Midbrain (tissue), 1 donor: ENCODE measurements around the gene ROPN1L.
A peak's percentile ranks its signal among the peaks of the same experiment; 100 is the strongest.
"Not testable (repeated sequence)": the region's sequence is repeated elsewhere in the genome, so short reads cannot be mapped to it uniquely, and the experiment has no call there.

Experiments
- DNase-seq: peaks from one replicate; lab custom pipeline; 2025; lab: John Stamatoyannopoulos, UW

Gene ROPN1L

DNA sequence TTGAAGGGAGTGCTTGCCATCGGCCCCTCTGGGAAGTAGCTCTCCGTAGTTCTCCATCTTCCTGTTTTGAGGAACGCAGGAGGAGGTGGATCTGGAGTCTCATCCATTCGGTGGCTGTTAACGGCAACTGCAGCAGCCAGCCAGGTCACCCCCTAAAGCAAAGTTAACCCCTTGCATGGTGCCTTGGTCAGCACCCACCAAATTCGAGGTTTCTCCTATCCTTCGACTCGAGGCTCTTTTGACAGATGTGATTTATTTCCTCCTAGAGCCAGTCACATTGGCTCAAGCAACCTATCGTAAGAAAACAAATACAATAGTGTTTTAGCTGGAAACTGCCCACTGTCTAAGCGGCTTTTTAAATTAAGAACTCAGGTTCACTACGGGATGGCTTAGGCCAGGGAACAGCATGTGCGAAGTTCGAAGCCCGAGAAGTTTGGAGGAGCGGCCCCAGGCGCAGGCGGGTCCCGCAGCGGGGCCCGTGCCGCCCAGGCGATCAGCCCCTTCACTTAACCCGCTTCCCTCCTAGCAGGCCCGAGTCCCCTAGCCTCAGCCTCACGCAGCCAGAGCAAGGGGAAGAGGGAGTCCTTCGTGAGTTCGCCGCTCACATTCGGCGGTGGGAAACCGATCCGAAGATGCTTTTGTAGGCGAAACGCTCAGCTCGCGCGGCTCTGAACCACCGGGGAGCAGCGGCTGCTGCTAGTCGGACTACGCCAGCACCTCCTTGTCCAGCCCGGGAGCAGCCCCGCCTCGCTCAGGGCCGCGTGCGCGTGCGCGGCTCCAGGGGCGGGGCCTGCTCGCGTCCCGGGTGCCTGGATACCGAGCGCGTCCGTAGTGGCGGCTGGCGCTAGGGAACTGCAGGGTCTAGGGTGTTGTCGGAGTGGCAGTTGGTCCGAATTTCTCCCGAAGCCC lies at the start of gene ROPN1L:
ROPN1L (plus strand) TSS at position 797 of the 909 bp plus-strand sequence. CDS start 289 bp downstream, outside the sequence.
- peak; percentile 94 for DNase-seq

DNA sequence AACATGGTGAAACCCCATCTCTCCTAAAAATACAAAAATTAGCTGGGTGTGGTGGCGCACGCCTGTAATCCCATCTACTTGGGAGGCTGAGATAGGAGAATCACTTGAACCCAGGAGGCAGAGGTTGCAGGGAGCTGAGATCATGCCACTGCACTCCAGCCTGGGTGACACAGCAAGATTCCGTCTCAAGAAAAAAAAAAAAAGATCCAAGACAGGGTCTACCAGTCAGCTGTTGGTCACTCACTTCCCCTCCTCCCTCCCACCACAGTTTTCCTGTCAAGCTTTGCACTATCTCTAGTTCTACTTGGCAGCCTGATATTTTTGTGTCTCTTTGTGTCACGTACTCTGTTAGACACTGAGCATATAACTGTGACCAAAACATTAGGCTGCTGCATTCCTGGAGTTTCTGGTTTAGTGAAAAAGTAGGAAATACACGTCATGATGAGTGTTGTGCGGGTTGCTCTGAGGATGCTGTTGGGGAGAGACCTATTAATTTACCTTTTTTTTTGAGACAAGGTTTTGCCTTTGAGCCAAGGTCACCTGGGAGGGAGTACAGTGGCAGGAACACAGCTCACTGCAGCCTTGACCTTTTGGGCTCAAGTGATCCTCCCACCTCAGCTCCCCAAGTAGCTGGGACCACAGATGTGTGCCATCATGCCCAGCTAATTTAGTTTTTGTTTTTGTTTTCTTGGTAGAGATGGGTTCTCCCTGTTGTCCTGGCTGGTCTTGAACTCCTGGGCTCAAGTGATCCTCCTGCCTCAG lies 48.9 kb upstream of the ROPN1L start:
- DNase-seq: not testable (repeated sequence)

DNA sequence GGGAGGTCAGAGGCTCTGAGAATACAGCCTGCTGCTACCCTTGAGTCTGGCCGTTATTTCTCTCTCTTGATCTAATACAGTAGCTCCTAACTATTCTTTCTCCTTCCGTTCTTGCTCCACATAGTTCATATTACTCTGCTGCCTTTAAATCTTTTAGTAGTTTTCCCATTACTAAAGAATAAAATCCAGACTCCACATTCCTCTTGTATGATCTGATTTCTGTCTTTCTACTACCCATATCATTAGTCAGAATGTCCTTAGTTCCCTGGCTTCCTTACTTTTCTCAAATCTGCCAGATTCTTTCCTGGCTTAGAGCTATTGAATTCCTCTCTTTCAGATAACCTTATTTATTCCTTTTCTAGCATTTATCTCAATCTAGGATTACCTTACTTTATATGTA lies 48.2 kb upstream of the ROPN1L start:
- DNase-seq: no peak

DNA sequence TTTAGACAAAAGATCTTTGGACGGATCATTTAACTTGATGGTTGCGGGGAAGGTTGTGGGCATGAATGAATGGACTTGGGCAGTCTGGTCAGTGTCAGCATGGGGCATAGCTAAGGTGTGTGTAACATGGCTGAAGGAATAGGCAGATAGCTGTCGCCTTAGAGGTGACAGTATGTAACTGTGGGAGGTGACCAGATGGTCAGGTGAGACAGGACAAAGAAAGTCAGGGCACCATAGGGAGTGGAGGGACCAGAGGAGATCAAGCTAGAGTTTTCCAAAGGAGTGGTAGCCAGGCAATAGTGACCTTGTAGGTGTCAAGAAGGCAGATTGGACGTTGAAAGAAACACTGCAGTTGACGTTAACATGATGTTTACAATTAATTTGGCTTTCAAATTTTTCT lies 45.1 kb upstream of the ROPN1L start:
- no peak for DNase-seq

DNA sequence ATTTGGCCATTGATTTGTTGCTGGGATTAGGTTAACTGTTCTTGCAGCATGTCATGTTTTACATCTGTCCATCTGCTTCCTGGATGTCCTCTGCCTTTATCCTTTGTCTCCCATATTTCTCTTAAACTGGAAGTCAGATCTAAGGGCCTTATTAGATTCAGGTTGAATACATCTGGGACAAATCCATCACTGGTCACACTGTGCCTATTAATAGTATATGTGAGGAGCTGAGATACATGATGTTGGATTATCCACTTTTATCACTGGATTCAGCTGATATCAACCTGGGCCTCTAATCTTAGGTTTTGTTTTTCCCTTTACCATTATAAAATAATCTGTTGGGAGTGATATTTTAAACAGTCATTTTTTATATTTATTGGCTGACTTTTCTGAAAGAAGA lies 41.8 kb upstream of the ROPN1L start:
- DNase-seq: no peak

DNA sequence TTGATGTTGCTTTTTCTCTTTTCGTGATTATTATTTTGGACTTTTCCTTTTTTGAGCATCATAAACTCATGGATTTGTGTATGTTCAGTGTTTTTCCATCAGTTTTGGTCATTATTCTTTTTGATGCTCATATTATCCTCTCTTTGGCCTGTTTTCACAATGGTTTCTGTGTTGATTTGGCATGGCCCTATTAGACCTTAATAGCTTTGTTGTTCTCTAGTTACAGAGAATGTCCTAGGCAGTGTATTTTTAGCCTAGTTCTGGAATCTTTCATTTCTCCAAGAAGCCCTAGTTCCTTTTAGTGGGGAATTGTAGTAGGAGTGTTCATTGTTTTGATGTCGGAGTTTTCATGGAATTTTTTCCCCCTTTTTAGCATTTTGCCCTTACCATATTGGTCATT lies 41.3 kb upstream of the ROPN1L start:
- peak; percentile 64 for DNase-seq

DNA sequence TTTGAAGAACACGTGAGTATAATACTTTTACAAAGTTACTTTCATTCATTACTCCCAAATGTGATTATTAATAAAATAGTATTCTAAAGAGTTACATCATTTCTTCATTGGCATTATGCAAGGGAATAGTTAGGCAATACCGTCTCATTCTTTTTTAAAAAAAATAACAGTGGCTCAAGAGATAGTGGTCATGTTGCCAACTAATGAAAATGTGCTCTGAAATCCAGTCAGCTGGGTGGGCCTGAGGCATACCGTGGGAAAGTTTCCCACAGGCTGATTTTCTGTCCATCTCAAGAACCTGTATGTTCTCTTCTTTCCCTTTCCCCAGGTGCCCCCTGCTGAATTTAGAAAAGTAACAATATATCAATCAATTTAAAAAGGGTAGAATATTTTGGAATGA lies 40.8 kb upstream of the ROPN1L start:
- peak; percentile 20 for DNase-seq

DNA sequence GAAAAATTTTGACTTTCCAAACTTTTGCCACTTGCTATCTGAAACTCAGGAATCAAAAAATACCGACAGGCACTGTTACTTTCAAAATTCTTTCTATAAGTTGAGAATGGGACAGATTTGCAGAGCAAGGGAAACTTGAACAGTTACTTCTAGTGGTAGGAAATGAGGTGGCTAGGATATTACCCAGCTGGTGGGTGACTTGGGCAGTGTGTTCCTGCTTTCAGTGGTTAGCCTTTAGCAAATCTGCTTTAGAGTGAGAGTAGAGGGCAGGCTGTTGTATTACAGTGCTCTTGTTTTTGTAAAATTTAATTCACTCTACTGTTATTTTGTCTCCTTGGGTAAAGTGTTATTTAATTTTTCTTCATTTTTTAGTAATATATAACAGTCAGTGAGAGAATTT lies 40.2 kb upstream of the ROPN1L start:
- DNase-seq: no peak

DNA sequence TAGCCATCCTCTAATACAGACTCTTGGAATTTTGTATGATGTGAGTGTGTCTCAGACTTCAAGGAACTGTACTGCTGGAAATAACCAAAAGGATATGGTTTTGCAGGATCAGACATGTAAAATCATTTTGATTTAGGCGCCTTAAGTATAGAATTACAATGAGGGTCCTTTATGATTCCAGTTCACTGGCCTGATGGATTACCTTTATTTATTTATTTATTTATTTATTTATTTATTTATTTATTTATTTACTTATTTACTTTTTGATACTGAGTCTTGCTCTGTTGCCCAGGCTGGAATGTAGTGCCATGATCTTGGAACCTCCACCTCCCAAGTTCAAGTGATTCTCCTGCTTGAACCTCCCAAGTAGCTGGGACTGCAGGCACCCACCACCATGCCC lies 37.9 kb upstream of the ROPN1L start:
- DNase-seq: no peak

DNA sequence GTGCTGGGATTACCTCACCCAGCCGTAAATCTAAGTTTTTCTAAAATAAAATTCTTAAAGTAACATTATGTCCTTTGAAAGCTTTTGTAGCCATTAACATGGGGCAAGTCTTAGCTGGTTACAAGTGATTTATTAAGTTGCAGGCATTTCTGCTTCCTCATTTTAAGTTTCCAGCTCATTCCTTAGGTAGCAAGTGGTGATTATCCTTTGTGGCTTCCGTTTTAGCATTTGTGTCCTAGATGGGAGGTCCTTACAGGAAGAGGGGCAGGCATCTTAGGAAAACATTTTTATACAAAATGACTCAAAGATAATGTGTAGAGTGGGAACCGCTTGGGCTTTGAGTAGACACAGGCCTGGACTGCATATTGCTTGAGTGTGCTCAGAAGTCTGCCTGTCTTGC lies 35.0 kb upstream of the ROPN1L start:
- no peak for DNase-seq

DNA sequence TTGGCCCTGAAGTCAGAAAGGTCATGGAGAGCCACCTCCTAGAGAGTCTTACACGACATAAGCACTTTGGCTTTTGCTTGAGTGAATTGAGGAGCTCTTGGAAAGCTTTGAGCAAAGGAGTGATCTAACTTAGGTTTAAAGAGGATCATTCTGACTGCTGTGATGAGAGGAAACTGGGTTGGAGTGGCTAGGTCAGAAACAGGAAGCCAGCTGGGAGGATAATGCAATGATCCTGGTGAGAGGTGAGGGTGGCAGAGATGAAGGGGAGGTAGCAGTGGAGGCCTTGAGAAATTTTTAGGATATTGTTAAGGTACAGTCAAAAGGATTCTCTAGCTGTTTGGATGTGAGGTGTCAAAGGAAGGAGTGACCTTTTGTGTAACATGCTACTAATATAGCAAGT lies 32.2 kb upstream of the ROPN1L start:
- no peak for DNase-seq

DNA sequence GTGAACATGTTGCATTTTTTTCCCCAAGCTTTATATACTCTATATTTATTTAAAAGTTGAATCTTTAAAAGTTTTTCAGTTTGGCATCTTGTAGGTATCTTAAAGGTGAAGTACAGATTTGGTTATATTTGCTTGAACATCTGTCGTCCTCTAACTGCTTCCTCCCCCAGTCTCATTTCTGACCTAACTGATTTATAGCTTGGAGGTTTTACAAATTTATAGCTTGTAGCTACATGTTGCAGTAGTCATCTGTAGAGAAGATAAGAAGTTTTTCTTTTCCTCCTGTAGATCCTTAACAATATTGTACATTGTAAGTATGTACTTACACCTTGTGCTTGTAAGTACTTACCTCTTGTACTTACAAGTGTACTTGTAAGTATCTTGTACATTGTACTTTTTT lies 31.0 kb upstream of the ROPN1L start:
- DNase-seq: no peak

DNA sequence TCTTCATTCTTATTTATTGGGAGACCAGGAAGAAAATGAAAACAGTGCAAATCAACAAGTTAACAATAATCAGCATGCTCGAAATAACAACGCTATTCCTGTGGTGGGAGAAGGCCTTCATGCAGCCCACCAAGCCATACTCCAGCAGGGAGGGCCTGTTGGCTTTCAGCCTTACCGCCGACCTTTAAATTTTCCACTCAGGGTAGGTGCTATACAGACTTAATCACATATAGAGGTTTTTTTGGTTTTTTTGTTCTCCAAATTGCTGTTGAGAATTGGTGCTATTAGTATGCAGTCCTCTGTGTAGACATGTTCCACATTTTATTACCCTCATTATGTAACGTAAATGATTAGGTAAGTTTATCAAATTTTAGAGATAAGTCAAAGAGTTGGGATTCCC lies 30.3 kb upstream of the ROPN1L start:
- DNase-seq: no peak

DNA sequence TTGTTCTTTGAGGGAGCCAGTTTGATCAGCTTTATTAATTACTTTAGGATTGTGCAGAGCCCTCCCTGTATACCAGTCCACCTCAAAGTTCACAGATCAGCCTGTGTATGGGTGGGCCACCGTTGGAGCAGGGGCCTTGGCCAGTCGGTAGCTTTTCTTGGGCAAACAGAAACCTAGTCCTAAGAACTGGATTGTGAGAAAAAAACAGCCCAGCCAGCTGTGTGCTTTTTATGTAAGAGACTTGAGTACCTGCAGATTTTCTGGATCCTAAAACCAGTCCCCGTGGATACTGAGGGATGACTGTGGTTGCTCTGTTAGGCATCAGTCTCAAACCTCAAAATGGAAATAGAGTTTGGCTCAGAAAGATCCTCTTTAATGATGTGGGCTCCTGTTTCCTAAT lies 24.8 kb upstream of the ROPN1L start:
- DNase-seq: no peak

DNA sequence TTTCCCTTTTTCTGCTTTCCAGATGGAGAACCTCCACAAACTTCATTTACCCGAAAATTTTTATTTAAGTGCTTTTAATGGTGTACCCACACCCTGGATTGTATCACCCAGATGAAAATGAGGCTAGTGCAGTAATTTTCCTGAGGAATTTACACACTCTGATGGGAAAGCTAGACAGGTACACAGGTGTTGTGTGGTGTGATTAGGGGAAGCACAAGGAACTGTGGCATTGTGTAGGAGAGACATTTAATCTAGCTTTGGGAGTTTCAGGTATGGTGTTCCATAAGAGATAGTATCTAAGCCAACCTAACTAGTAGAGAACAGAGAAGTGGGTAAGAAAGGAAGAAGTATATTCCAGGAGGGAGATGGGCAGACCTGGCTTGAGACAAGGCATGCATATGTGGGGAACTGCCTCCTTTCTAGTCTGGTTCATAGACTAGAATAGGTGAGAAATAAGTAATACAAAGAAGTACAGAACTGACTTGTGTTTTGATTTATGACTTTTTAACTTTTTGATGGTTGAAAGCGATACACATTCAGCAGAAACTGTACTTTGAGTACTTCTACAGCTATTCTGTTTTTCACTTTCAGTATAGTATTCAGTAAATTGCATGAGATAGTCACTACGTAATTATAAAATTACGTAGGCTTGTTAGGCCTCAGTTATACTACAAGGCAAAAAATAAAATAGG lies 22.9 kb upstream of the ROPN1L start:
- DNase-seq: no peak

DNA sequence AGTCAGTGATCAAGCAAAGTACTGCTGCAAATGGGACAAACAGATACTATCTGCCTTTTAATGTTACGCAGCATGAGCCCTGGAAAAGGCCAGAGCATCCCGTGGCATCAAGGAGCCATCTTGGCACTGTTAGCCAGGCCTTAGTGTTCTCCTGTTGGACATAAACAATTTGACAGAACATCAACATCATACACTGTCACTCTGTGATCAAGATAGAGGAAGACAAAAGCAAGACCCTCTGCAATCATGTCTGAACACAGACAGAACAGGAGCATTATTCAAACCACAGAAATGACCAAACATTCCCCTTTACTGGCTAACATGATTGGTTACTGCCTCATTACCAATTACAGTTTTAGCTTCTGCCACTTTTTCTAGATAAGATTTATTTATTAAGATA lies 21.2 kb upstream of the ROPN1L start:
- DNase-seq: no peak

DNA sequence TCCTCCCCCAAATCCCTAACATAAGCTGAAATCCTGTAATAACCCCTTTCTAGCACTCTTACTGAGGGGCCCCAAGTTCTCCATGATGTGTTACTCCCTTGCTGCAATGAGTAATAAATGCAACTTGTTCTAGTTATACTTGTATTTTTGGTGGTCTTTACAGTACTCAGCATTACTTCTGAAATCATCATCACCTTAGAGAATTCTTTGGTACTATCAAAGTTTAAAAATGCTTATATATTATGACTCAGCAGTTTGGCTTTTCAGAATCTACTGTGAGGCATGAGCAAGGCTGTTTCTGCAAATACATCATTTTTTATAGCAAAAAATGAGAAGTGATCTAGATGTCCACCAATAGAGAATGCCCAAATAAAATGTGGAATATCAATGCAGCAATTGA lies 20.7 kb upstream of the ROPN1L start:
- DNase-seq: no peak

DNA sequence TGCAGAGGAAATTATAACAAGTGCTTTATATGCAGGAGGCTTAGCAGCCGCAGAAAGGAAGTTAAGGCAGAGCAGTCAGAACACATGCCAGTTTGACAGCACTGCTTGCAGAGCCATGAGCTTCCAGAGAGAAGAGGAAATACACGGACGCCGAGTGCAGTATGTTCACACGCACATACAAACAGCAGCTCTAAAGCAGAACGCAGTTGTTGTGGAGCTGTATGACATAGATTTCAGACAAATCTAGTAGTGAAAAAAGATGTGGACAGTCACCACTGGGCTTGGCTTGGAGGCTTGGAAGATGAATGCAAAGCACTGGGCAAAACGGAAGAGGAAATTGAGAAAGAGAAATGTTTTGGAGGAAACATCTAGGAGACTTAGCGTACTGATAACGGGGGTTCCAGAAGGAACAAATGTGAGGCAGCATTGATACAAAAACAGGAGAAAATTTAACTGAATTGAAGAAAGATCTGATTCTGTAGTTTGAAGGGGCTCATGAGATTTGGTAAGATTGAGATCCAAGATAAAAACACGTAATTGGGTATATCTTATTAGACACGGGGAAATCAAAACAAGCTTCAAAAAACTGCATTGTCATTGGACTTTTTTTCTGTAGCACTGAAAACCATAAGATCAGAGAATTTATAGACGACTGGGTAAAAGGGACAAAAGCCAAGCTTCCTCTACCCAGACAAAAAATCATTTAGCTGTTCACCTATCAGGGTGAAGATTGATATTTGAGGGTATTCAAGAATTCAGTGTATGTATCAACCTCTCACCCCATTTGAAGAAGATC lies 19.6 kb upstream of the ROPN1L start:
- DNase-seq: peak; percentile 43

DNA sequence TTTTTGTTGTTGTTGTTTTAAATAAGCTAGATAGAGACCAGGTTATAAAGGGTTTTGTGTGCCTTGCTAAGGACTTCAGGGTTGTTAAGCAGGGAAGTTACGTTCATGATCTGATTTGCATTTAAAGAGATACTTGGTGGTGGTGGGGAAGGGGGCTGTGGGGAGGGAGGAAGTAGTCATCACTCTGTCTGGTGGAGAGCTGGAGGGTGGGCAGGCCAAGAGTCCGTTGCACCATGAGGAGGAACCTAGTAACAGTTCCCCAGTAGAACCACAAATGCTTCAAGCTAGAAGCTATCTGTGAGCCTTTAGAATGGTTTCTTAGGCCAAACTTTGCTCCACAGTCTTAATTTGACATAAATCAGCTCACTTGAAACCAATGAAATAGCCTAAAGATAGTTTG lies 18.7 kb upstream of the ROPN1L start:
- no peak for DNase-seq

DNA sequence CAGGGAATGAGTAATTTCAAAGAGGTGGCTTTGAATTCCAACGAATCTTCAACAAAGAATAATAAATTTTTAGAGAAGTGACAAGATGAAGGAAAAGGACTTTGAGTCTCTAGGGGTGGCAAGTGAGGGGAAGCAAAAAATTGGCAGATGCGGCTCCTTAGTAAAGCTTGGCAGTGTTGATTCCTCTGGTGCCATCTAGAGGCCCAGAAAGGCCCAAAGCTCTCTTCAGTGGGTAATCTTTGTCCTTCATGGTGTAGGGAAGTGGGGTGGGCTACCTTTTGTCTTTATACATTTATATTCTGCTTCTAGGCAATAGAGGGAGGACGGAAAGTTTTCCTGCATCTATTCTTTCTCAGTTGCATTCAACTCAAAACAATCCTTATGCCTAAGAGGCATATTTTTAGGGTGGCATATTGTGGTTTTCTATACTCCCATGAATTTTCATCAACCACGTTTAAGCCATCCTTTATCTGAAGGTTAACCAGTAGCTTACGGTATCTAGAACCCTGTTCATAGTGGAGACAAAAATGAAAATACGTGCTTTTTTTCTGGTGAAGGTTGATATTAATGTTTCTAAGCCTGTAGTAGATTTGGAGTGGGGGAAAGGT lies 17.5 kb upstream of the ROPN1L start:
- DNase-seq: peak; percentile 75

DNA sequence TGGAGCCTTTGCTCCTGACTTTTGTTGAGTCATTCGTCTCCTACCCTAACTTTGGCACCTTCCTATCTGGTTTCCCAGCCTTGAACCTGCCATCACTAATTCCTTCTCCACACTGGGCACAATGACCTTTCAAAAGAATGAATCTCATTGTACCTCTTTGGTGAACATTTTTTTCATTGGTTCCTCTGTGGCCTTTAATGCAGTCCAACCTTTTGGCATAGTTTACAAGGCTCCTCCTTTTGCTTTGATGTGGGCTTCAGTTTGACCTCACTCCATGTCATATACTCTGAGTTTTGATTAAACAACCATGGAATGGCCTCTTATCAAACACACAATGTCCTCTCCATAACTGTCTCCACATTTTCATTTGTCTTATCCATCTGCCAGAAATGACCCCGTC lies 14.5 kb upstream of the ROPN1L start:
- DNase-seq: no peak
